BLaER1 (cell line): Measurements from ENCODE around the gene EEPD1.
A peak's percentile ranks its signal among the peaks of the same experiment; 100 is the strongest.

Experiments used
- H3K27ac ChIP-seq: shearing (Covaris generic); formaldehyde crosslinking; 2 replicates; pipeline ENCODE4 v1.8.1; 2022
- H3K27me3 ChIP-seq: shearing (Covaris generic); formaldehyde crosslinking; 2 replicates; pipeline ENCODE4 v1.8.1; 2022
- H3K36me3 ChIP-seq: shearing (Covaris generic); formaldehyde crosslinking; 2 replicates; pipeline ENCODE4 v1.8.1; 2022
- H3K4me1 ChIP-seq: shearing (Covaris generic); formaldehyde crosslinking; 2 replicates; pipeline ENCODE4 v1.8.1; 2022
- H3K4me2 ChIP-seq: shearing (Covaris generic); formaldehyde crosslinking; 2 replicates; pipeline ENCODE4 v1.8.1; 2022
- H3K4me3 ChIP-seq: shearing (Covaris generic); formaldehyde crosslinking; 2 replicates; pipeline ENCODE4 v1.8.1; 2022
- H3K9ac ChIP-seq: shearing (Covaris generic); formaldehyde crosslinking; 2 replicates; pipeline ENCODE4 v1.8.1; 2022
- H3K9me3 ChIP-seq: shearing (Covaris generic); formaldehyde crosslinking; 2 replicates; pipeline ENCODE4 v1.8.1; 2022
- H4K20me1 ChIP-seq: shearing (Covaris generic); formaldehyde crosslinking; 2 replicates; pipeline ENCODE4 v1.8.1; 2022
- Cebpa-rat ChIP-seq: shearing (Covaris generic); IDR thresholded peaks from 2 replicates; pipeline ENCODE4 v1.8.1; 2022

The EEPD1 gene

DNA sequence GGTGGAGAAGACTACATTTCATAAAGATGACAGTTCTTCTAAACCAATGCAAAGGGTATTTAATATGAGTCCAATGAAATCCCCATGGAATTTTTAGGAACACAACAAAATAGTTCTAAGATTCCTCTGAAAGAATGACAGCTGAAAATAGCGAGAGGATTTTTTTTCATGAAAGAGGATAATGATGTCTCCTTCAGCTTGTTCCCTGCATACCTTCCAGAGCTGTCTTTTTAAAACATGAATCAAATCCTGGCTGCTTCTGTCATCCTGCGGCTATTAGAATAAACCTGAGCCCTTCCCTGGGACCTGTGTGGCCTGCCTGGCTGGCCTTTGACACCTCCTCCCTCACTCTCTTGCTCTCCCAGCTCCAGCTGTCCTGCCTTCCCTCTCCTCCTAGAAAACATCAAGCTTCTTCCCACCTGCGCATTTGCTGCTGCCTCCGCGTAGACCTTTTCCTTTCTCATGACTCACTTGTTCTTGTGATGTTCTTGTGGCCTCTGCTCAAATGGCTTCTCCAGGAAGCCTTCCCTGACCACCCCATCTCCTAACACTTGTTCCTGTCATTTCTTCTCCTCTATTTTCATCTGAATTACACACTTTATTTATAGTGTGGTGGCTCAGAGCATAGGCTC is 57.4 kb downstream of the EEPD1 start:
- Histone ChIP-seq H3K4me3 (no peak overlapping the region), H3K27ac (no peak overlapping the region), H3K4me2 (peak overlapping the region; percentile 79), H4K20me1 (0 out of 2 replicates have a peak, but pooled peaks cover 1% of the 10 kb centered on the region), H3K4me1 (peaks cover 49% of the 10 kb centered on the region), H3K9me3 (no peaks in the 10 kb centered on the region), H3K27me3 (no peaks in the 10 kb centered on the region), H3K9ac (no peak overlapping the region), H3K36me3 (no peaks in the 10 kb centered on the region)
- no peak for TF ChIP-seq Cebpa-rat

DNA sequence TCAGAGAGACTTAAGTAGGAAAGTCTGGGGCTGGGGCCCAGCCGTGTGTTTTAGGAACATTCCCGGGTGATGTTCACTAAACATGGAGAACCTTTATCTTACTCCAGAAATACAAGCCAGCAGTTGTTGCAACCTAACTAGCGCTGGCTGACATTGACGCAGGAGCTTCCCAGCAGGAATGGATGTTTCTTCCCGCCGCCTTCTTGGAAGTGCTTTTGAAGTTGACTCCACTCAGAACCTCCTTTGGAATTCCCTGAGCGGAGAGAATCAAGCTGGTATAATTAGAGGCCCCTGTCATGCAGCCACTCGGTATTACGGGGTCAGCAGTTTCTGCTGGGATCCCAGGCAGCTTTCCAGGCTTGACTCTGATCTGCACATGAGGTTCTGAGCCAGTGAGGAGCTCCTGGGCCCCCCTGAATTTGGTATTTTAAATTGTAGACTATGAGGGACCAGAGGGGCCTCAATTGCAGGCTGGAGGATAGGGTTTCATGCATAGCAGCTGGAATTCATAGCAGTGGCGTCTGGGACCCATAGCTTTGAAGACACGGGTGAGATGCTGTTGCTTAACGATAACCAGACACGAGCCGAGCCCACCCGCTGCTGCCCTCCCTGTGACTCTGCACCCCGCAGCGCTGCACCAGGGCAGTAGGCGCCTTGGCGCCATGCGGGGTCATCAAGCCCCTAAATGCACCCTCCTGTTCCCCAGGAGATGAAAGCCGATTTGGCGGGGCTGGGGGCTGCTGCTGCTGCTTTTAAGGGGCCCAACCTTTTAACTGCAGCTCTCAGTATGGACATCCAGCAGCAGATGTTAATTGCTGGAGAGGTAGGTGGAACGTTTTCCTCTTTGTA is 61.8 kb downstream of the EEPD1 start:
- H3K4me1 ChIP-seq, result peaks cover 44% of the 10 kb centered on the region
- H3K4me3 ChIP-seq, result no peak overlapping the region
- no peak for TF ChIP-seq Cebpa-rat
- no peak overlapping the region for H3K27ac ChIP-seq
- H3K9ac ChIP-seq, result no peak overlapping the region
- 0 out of 2 replicates have a peak, but pooled peaks cover 6% of the 10 kb centered on the region for H4K20me1 ChIP-seq
- H3K9me3 ChIP-seq, result no peaks in the 10 kb centered on the region
- H3K36me3 ChIP-seq, result no peaks in the 10 kb centered on the region
- no peaks in the 10 kb centered on the region for H3K27me3 ChIP-seq
- peak overlapping the region; percentile 75 for H3K4me2 ChIP-seq

GRCh38 chr7:36215457-36215765 is 62.4 kb downstream of the EEPD1 start:
- Histone ChIP-seq H3K9ac (no peak overlapping the region), H3K27ac (no peak overlapping the region), H3K4me1 (peaks cover 38% of the 10 kb centered on the region), H3K27me3 (no peaks in the 10 kb centered on the region), H4K20me1 (0 out of 2 replicates have a peak, but pooled peaks cover 6% of the 10 kb centered on the region), H3K9me3 (no peaks in the 10 kb centered on the region), H3K36me3 (no peaks in the 10 kb centered on the region), H3K4me3 (no peak overlapping the region), H3K4me2 (peak overlapping the region; percentile 75)
- no peak for TF ChIP-seq Cebpa-rat

GRCh38 chr7:36216063-36216684 is 63.1 kb downstream of the EEPD1 start:
- H3K9ac ChIP-seq, result no peak overlapping the region
- H3K27ac ChIP-seq, result no peak overlapping the region
- H4K20me1 ChIP-seq, result 0 out of 2 replicates have a peak, but pooled peaks cover 6% of the 10 kb centered on the region
- no peak overlapping the region for H3K4me3 ChIP-seq
- no peaks in the 10 kb centered on the region for H3K36me3 ChIP-seq
- peaks cover 36% of the 10 kb centered on the region for H3K4me1 ChIP-seq
- H3K9me3 ChIP-seq, result no peaks in the 10 kb centered on the region
- no peak for TF ChIP-seq Cebpa-rat
- no peaks in the 10 kb centered on the region for H3K27me3 ChIP-seq
- peak overlapping the region; percentile 75 for H3K4me2 ChIP-seq

DNA sequence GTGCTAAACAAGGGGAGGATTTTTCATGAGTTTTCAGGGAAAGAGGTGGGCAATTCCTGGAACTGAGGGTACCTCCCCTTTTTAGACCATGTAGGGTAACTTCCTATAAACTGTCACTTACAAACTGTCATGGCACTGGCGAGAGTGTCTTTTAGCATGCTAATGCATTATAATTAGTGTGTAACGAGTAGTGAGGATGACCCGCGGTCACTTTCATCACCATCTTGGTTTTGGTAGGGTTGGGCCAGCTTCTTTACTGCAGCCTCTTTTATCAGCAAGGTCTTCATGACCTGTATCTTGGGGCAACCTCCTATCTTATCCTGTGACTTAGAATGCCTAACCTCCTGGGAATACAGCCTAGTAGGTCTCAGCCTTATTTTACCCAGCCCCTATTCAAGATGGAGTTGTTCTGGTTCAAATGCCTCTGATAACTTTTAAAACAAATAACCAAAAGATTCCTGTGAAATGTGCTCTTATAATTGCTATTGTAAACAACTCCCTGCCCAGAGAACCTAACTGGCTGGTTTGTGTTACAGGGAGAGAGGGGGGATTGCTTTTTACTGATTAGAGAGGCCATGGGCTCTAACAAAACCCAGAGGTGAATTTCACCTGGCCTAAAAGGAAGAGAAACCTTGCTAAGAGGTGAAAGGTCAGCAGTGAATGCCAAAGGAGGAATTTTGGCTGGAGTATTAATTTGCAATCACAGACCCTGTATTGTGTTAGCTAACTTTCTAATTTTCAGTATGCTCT is 64.3 kb downstream of the EEPD1 start:
- H3K27me3 ChIP-seq, result no peaks in the 10 kb centered on the region
- no peak for TF ChIP-seq Cebpa-rat
- no peak overlapping the region for H3K4me3 ChIP-seq
- no peak overlapping the region for H3K9ac ChIP-seq
- peaks cover 36% of the 10 kb centered on the region for H3K4me1 ChIP-seq
- H3K36me3 ChIP-seq, result no peaks in the 10 kb centered on the region
- no peak overlapping the region for H3K27ac ChIP-seq
- H3K4me2 ChIP-seq, result peak overlapping the region; percentile 13; the same call in 1 of the 2 replicates
- 0 out of 2 replicates have a peak, but pooled peaks cover 6% of the 10 kb centered on the region for H4K20me1 ChIP-seq
- H3K9me3 ChIP-seq, result no peaks in the 10 kb centered on the region

DNA sequence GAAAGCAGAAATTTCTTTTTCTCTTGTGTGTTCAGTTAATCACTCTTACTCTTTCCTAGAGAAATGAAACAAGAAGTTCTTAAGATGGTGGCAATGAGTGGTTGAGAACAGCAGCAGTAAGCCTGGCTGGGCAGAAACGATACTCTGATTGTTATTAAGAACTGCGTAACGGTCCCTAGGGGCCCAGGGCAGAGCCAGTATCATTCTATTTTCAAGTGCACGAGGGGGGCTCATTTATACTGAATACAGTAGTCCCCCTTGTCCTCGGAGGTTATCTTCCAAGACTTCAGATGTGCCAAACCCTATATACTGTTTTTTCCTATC is 64.9 kb downstream of the EEPD1 start:
- no peaks in the 10 kb centered on the region for H3K9me3 ChIP-seq
- H3K9ac ChIP-seq, result no peak overlapping the region
- no peak for TF ChIP-seq Cebpa-rat
- 0 out of 2 replicates have a peak, but pooled peaks cover 6% of the 10 kb centered on the region for H4K20me1 ChIP-seq
- H3K4me3 ChIP-seq, result no peak overlapping the region
- no peaks in the 10 kb centered on the region for H3K27me3 ChIP-seq
- peaks cover 36% of the 10 kb centered on the region for H3K4me1 ChIP-seq
- H3K27ac ChIP-seq, result no peak overlapping the region
- H3K36me3 ChIP-seq, result no peaks in the 10 kb centered on the region
- H3K4me2 ChIP-seq, result peak overlapping the region; percentile 13; the same call in 1 of the 2 replicates

DNA sequence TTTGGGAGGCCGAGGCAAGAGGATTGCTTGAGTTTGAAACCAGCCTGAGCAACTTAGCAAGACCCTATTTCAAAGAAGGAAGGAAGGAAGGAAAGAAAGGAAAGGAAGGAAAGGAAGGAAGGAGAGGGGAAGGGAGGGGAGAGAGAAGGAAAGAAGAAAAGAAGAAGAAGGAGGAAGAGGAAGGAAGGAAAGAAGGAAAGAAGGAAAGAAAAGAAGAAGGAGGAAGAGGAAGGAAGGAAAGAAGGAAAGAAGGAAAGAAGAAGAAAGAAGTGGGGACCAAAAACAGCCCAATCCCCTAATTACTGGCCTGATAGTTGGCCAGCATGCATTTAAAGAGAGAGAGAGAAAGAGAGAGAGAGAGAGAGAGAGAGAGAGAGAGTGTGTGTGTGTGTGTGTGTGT is 66.4 kb downstream of the EEPD1 start:
- no peak for TF ChIP-seq Cebpa-rat
- Histone ChIP-seq H3K4me3 (no peak overlapping the region), H3K36me3 (no peaks in the 10 kb centered on the region), H3K9me3 (no peaks in the 10 kb centered on the region), H3K4me1 (peaks cover 32% of the 10 kb centered on the region), H3K27me3 (no peaks in the 10 kb centered on the region), H4K20me1 (0 out of 2 replicates have a peak, but pooled peaks cover 6% of the 10 kb centered on the region), H3K4me2 (no peak overlapping the region), H3K27ac (no peak overlapping the region), H3K9ac (no peak overlapping the region)

DNA sequence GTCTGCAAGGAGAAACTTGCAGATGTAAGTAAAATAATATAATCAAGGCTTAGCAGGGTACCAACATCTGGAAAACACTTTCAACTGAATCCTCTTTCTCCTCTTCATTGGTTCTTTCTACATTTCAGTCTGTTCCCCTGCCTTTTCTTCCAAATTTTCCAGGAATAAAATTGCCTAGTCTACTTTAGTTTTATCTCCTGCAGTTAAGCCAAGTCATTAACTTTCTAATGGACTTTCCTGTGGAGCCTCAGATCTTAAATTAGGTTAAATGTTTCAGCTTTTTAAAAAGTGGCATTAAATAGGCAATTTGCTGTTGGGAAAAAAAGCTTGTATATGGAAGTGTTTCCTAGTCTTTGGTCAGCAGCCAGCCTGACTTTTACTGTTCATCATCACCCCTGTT is 70.8 kb downstream of the EEPD1 start:
- no peak overlapping the region for H3K27ac ChIP-seq
- peaks cover 16% of the 10 kb centered on the region for H3K4me1 ChIP-seq
- H3K9me3 ChIP-seq, result no peaks in the 10 kb centered on the region
- H3K4me3 ChIP-seq, result no peak overlapping the region
- H4K20me1 ChIP-seq, result no peaks in the 10 kb centered on the region
- no peaks in the 10 kb centered on the region for H3K36me3 ChIP-seq
- TF ChIP-seq Cebpa-rat, result no peak
- no peak overlapping the region for H3K9ac ChIP-seq
- H3K27me3 ChIP-seq, result no peaks in the 10 kb centered on the region
- H3K4me2 ChIP-seq, result no peak overlapping the region

DNA sequence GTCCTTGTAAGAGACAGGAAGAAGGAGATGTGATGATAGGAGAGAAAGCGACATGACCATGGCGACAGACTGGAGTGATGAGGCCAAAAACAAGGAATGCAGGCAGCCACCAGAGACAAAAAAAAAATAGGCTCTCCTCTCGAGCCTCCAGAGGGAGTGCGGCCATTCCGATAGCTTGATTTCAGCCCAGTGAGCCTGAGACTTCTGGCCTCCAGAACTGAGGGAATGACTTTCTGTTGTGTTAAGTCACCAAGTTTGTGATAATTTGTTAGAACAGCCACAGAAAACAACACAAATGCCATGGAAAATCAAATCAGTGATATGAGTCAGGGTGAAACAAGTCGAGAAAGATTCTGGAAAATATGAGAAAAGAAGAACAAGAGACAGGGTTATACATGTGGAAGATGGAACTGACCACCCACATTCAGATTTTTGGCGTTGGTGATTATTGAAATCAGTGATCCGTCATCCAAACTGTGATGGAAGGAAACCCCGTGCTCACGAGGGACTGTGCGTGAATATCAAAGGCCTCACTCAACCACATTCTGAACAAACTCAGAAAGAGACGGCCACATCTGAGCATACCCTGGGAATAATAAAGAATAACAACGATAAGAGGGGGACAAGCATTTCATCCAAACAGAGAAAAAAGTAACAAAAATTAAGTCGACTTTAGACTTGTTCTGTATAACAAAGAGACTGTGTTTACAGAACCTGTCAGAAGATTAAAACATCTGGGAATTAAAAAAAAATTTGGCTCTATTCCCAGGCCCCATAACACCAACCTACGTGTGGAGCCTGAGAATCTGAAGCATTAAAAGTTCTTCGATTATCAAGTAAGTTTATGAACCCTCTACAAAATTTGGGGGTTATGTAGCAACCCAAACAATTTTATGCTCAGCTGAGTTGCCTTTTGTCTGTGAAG is 72.1 kb downstream of the EEPD1 start:
- TF ChIP-seq Cebpa-rat, result no peak
- peaks cover 16% of the 10 kb centered on the region for H3K4me1 ChIP-seq
- no peaks in the 10 kb centered on the region for H3K9me3 ChIP-seq
- H3K27ac ChIP-seq, result no peak overlapping the region
- no peaks in the 10 kb centered on the region for H3K36me3 ChIP-seq
- no peak overlapping the region for H3K4me3 ChIP-seq
- no peaks in the 10 kb centered on the region for H3K27me3 ChIP-seq
- H4K20me1 ChIP-seq, result no peaks in the 10 kb centered on the region
- peak overlapping the region; percentile 50 for H3K4me2 ChIP-seq
- no peak overlapping the region for H3K9ac ChIP-seq
